ENCODE results near the gene SLC35F3.

GRCh38 chr1:233939451-233939850 is 35.0 kb downstream of the SLC35F3 start:
- TF ChIP-seq MIER1 (IDR thresholded peaks at IDR 0.05; ENCODE audit: low read depth) (no peak), HDAC2 (IDR thresholded peaks at IDR 0.05) (no peak), NR0B1 (IDR thresholded peaks at IDR 0.05; ENCODE audit: partially characterized antibody) (no peak), CC2D1A (IDR thresholded peaks at IDR 0.05) (no peak), ARNT (IDR thresholded peaks at IDR 0.05) (no peak), RAD21 (CRISPR knock-in tag; conservative IDR thresholded peaks at IDR 0.05 in 1 of 2, IDR thresholded peaks at IDR 0.05 in 1 of 2) (no peak), SAP30 (IDR thresholded peaks at IDR 0.05; ENCODE audit: borderline replicate concordance, insufficient read depth, low read depth, low read length, poor library complexity, severe bottlenecking) (no peak), BRCA1 (IDR thresholded peaks at IDR 0.05) (no peak), BRCA1 (CRISPR knock-in tag; IDR thresholded peaks at IDR 0.05) (no peak)
- TF ChIP-seq, protein P1, sequence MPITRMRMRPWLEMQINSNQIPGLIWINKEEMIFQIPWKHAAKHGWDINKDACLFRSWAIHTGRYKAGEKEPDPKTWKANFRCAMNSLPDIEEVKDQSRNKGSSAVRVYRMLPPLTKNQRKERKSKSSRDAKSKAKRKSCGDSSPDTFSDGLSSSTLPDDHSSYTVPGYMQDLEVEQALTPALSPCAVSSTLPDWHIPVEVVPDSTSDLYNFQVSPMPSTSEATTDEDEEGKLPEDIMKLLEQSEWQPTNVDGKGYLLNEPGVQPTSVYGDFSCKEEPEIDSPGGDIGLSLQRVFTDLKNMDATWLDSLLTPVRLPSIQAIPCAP (CRISPR knock-in tag; IDR thresholded peaks at IDR 0.05; ENCODE audit: borderline replicate concordance) = no peak

Measured in K562 (cell line).